Right lung (tissue), 5 donors: Measurements from ENCODE around the gene PGS1. TPM values are rescaled to one million over a fixed set of nuclear protein-coding genes. Genes with fewer than 3 reads are reported as not detected.

Source experiments
- DNase-seq, 2 donors: peaks; one replicate each; pipeline ENCODE4 v3.0.0-alpha.2; 2013
- polyA plus RNA-seq, 5 donors: library from polyadenylated mRNA; unstranded; fragments of 120-200 nt; gene quantifications; one replicate each; pipeline versions ENCODE4 v1.2.1 to v1.2.3, GENCODE V29; 2013; ENCODE audit warnings: inconsistent platforms in 1 of 5, low replicate concordance in 1 of 5; ENCODE audit not compliant: insufficient read length in 5 of 5, insufficient read depth in 1 of 5

PGS1 gene
- polyA plus RNA-seq, 5 donors = 39.4 to 58.8 (median 54.8) TPM

DNA sequence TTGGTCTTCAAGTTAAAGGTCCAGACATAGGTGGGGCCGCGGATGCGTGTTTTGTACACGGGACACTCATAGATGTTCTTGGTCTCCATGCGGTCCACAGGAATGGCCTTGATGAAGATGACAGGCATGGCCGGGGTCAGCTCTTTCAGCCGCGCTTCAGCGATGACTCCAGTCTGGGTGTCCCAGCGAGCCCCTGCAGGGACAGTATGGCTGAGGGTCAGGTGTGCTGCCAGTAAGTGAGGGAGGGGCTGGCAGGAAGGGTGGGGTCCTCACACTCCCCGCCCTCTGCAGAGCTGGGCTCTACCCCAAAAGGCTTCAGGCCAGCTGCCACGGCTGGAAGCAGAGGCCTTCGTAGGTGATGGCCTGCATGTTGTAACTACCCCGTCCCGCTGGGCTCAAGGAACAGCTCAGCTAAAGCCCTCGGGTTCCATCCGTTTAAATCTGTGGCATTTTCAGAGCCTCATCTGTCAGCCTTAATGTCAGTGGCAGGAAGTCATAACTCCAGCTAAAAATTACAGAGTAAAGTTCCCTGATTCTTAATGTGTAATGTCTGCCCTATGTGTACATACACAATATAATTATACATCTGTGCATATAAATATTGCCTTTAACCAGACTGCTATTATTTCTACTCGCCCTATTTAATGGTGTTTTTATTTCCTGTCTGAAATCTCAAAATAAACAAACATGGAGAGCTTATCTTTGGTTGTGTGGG lies 45.7 kb downstream of the PGS1 start:
- DNase-seq = no peak

DNA sequence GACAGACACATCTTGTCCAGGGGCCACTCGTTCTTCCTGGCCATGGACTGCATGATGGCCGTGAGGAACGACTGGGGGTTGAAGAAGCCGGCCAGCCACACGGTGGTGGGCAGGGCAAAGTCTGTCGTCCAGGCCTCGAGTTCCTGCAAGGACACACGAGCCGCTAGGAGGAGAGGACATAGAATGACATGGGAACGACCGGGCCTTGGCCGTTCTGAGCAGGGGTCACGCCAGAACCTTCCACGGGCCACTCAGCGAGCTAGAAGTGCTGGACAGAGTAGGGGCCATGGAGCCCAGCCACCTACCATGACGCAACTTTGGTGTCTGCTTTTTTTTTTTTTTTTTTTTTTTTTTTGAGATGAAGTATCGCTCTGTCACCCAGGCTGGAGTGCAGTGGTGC lies 47.0 kb downstream of the PGS1 start:
- no peak for DNase-seq

DNA sequence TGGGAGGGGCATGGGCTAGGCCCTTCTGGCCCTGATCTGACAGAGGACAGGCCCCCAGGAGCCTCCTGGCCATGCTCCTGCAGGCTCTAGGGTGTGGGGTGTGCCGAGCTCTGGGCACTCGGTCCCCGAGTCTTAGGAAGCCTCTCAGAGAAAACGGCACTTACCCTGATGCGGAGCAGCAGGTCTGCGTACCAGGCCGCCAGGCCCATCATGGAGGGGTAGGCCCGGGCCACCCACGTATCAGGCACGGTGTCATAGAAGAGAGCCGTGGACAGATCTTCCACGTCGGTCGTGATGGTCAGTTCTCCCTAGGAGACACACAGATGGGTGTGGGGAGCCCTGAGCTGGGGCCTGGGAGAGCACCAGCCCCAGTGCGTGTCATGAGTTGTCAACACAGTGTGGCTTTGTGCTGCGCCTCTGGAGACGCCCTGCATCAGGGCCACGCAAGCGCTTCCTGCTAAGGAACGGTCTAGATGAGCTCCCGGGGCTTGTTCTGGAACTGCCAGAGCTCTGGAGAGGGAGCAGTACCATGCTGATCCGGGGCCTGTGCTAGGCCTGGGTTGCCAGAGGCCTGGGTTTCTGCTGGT lies 47.9 kb downstream of the PGS1 start:
- no peak for DNase-seq

DNA sequence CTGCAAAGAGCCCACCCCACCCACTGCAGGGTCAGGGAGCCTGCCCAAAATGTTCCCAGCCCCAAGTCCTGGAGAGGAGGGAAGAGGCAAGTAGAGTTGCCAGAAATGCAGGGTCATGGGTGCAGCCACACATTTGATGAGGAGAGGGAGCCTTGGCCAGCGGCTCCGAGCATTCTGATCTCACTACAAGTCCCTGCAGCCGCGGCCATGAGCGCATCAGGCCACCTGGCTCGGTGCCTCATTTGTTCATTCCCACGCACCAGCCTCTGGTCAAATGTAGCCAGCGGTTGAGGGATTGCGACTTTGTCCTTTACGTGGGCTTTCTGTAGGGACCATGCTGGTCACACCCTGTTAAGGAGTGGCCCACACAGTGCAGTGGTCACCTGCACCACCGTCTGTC lies 48.7 kb downstream of the PGS1 start:
- DNase-seq = no peak

DNA sequence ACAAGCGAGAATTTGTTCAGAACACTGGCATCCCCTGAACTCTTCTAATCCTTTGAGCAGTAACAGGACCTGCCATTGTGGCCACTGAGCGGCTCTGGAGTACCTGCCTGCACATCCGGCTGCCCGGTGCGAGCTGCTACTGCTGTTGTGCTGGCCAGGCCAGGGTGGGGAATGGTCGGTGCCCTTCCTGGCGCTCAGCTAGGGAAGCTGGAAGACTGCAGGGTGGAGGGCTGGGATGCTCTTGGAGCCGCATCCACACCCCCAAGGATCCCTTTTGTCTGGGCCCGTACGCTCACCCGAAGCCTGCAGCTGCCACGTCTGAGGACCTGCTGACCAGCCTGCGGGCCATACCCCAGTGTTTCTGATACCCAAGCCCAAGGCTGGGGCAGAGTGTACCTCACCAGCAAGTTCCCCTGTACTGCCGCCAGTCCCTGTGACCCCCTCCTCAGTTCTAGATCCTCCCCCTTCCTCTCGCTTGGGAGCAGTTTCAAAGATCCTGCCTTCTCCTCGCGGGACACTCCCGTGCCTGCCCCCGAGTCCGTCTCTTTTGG lies 49.7 kb downstream of the PGS1 start:
- no peak for DNase-seq

DNA sequence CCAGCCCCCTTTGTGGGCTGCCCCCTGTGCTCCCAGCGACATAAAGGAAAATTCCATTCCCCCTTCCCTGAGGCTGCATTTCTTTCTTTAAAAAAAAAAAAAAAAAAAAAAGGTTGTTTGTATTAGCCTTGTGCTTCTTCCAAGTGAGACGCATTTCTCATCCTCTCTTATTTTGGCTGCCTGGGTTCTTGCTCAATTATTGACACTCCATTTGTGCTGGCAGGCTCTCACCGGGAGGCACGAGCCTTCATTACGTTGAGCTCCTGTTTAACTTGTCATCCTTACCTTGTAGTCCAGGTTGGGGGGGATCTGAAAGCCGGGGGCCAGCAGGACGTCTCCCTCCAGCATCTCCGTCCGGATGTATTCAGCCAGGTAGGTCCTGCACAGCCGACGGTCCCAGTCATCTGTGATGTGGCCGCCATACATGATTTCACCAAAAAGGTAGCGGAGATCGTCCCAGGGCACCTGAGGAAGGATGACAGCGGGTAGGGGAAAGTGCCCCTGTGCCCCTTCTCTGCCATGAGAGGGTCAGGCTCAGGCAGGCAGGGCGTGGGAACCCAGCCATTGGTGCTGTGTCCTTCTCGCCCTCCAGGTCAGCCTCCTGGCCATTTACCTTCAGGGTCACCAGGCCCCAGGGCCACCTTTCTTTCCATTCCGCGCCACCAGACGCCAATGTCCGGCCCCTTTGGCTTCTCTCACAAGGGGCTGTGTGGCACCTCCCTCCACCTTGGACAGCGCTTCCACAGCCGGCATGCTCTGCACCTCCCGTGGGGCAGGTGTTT lies 50.6 kb downstream of the PGS1 start:
- no peak for DNase-seq

DNA sequence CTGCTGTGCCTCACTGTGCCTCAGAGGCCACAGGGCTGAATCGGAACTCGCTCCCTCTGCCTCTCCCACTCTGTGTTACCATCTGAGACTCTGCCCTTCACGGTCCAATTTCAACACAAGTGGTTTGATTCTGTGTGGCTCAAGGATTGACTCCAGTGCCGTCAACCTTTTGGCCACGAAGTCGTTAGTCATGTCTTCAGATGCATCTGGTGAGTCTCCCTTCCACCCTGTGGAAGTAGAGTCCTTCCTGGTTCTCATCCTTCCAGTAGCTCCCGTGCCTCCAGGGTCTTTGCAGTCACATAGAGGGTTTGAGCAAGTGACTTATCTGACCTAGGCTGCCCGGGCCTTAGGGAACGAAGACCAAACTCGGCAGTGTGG lies 51.2 kb downstream of the PGS1 start:
- DNase-seq = no peak

DNA sequence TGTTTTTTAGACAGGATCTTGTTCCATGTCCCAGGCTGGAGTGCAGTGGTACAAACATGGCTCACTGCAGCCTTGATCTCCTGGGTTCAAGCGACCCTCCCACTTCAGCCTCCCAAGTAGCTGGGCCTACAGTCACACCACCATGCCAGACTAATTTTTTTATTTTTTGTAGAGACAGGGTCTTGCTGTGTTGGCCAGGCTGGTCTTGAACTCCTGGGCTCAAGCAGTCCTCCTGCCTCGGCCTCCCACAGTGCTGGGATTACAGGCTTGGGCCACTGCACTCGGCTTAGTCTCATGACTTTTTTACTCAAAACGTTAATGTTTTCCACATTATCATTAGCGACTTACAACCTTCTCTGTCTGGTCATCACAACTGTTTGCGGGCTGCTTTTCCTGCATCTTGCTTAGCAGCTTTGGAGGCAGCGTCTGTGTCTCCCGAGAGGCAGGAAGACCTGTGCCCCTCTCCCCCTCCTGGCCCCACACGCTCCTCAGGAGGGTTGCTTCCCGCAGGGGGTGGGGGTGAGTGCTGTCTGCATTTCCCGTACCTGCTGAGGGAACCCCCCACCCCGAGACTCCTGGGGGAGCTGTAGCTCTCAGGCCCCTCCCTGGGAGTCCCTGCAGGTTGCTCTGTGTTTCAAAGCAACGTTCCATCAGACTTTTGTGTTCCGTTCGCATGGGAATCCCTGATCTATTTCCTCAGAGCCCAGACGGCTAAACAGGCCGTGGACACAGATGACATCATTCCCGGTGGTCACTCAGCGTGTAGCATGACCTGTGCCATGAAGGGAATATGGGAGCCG lies 52.6 kb downstream of the PGS1 start:
- no peak for DNase-seq

DNA sequence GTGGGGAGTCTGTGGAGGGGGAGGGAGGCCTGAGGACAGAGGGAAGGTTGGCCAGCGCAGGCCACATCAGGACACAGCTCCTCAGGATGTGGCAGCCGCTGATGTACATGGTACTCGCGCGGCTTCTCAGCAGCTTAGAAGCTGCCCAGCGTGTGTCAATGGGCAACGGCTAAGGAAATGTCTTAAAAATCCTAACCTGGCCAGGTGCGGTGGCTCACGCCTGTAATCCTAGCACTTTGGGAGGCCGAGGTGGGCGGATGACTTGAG lies 53.2 kb downstream of the PGS1 start:
- DNase-seq = no peak

DNA sequence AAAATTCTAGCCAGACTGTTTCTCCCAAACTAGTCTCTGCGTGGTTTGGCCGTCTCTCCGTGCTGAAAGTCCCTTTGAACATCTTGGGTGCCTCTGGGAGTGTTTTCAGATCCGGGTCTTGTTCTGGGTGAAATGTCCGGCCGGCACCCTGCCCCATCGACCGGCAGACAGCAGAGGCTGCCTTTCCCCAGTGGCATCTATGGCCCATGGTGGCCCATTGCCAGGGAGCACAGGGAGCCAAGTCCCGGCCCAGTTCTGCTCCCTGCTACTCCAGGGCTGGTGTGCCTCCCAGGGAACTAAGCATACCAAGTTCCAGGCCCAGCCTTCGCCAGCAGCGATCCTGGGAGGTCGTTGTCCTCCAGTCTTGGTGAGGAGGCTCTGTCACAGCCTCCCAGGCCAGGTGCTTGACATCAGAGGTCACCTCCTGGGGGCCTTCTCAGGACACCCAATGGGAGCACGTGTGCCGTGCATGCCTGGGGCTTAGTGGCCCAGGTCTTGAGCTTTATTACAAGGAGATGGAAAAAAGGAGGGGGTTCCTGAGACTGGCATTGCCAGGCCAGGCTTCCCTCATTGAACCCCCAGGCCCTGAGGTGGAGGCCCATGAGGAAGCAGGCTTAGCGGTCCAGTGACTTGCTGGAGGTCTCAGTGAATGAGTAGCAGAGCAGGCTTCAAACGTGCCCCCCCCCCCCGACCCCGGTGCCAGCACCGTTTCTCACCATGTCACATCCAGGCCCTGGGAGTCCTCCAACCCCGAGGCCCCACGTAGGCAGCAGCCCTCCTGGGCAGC lies 54.0 kb downstream of the PGS1 start:
- no peak for DNase-seq

DNA sequence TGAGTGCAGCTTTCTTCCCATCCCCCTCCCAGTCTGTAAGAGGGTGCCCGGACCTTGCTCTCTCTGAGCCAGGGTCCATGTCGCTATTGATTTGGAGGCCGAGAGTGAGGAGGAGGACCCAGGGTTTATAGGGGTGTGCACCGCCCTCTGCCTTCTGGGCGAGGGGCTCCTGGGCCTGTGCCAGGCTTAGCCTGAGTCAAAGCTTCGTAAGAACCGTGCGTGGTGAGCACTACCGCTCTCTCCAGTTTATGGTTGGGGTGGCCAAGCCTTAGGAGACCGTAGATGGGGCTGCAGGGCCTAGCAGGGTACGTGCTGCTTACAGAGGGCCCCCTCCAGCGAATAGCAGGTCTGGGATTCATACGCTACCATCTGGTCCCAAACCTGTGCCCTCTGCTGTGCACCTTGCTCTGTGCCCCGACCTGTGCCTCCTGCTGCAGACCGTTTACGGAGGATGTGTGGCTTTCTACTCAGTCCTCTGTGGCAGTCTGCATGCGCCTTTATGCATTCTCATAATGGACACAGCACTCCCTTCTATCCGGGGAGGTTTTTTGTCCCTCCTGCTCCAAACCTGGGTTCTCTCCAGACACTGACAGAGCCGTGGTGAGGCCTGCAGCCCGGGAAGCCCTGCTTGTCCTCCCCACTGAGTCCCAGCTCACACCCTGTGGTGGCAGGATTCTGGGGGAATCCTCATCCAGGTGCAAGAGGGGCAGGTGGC lies 54.7 kb downstream of the PGS1 start:
- no peak for DNase-seq

DNA sequence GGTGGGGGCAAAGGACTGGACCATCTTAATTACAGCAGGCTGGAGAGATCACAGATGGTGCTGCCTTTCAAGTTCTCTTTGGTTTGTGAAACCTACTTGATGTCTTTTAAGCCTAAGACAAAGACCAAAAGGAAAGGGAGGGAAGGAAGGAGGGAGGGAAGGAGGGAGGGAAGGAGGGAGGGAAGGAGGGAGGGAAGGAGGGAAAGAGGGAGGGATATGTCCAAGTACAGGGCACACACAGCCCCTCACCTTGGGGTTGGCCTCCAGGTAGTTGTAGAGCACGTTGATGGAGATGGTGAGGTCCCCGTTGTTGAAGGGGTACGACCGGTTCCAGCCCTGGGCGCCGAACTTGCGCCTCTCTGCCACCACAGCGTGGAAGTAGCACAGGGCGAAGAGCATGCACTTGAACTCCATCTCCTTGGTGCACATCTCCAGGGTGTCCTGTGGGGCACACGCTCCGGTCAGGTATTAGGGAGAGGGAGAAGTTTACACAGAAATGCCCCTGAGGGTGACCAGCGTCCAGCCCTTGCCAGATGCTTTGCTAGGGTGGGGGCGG lies 55.4 kb downstream of the PGS1 start:
- no peak for DNase-seq

DNA sequence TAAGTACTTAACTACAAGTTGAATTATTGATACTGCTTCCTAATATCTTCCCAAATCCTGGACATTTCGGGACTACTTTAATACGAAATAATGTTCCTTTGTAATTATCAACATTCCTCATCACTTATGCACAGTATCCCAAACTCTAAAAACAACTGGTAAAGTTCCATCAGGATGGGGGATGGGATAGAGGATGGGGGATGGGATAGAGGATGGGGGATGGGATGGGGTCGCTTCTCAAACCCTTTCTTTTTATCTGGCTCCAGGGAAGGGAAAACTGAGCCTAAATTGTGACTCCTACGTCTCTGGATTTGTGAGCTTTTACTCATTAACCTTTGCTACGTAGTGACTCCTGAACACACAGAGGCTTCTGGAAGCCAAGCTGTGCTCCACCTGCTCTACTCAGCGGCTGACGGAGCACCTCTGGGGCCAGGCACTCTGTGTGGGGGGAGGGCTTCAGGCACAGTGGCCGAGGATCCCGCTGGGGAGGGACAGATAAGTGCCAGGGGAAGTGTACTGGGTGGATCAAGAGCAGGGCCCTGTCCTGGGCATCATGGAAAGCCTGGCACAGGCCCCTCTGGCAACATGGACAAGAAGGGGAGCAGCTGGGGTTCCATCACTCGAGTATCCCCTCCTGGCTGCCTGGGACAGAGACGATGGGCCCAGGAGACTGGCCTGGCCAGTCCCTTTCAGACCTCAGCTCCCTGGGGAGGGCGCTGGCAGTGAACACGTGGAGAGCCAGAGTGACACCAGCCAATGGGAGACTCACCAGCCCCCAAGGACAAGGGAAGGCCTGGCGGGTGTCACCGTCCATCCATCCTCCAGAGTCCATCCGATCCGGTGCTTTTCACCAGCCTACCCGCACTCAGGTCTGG lies 56.2 kb downstream of the PGS1 start:
- DNase-seq = no peak

DNA sequence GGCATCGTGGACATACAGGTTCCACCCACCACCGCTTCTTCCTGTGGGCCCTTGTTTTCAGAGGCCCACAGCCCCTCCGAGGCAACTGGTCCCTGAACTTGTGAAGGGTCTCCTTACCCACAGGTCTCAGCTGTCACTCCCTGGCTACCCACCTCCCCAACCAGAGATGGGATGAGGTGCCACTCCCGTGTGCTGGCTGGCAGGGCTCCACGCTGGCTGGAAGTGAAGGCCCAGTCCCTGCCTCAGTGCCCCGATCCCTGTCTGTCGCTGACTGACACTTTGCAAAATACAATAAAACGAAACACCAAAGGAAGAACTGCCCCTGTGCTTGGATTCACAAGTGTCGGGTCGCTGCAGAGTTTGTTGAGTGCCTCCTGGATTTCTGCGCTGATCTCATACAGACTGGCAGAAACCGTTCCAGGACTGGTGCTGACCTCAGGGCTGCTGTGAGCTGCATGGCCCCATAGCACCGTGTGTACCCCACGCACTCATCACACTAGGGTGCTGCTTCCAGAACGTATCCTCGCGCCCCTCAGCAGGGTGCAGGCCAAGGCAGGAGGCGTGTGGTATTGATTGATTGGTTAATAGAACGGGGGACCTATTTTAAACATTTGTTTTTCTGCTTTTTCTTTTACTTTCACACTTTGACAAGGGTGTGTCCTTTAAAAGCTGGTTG lies 57.0 kb downstream of the PGS1 start:
- no peak for DNase-seq

DNA sequence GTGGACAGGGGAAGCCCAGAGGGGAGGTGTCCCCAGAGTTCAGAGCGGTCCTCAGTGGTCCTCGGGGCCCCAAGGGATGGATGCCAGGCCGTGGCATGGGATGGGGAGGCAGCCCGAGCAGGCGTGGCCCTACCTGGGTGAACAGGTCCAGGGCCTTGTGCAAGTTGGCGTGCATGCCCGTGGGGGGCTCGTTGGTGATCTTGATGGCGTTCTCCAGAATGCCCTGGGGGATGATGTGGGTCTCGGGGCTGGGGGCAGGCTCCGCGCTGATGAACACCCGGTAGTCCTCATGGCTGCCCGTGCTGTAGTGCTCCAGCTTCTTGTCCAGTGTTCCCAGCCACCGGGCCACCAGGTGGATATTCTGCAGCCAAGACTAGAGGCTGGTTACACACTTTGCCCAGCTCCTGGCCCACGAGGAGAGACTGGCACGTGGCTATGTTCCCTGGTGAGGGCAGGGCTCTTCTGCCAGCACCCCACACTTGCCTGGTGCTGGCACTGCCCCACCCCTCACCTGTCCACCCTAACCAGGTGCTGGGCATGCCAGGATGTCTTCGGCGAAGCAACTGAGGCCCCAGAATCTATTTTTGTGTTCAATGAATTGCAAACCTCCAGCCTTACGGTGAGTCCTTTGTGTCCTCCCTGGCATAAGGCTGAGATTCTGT lies 59.2 kb downstream of the PGS1 start:
- DNase-seq = no peak

DNA sequence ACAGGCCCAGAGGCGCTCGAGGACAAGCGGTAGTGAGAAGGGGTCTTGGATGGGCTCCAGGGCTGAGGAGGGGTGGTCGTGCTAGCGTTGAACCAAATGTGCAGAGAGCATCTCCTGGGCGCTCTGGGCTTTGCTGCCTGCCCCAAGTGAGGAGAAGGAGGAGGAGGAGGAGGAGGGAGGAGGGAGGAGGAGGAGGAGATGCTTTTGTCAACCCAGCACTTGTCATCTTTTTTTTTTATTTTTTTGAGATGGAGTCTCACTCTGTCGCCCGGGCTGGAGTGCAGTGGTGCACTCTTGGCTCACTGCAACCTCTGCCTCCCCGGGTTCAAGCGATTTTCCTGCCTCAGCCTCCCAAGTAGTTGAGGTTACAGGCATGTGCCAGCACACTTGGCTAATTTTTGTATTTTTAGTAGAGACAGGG lies 59.8 kb downstream of the PGS1 start:
- no peak for DNase-seq

DNA sequence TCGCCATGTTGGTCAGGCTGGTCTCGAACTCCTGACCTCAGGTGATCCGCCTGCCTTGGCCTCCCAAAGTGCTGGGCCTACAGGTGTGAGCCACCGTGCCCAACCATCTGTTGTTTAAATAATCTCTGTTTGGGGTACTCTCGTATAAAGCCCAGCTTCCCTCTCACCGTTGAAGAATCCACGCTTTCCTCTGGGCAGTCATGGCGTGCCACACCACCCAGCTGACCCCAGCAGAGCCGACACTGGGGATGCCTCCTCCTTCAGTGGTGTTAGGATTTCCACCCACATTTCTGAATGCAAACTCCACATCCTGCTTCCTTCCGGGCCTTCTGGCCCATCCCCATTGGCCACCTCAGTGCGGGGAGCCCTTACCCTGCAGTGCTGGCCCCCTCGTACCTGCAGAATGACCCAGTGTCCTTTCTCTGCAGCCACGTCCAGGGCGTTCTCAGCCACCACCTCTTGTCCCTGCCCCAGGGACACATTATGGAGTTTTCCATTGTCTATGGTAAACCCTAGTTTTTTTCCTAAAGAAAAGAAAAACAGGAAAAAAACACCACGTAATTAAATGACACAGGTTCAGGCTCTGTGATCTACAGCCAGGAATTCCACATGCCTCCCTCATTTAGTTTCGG lies 60.4 kb downstream of the PGS1 start:
- DNase-seq = no peak
